ENCODE results near the gene ZNF217.
"Not testable (repeated sequence)": the region's sequence is repeated elsewhere in the genome, so short reads cannot be mapped to it uniquely, and the experiment has no call there.

Gene ZNF217

GRCh38 chr20:53593466-53594007, at the start of gene ZNF217:
ZNF217 (minus strand) TSS chr20:53593839; CDS start chr20:53582826, 11,013 bp downstream.
- peak; percentile 50 for ATAC-seq
- not testable (repeated sequence) for H3K36me3 Mint-ChIP-seq, H3K9me3 Mint-ChIP-seq, H3K27me3 Mint-ChIP-seq
- peaks cover 36% of the 10 kb centered on the region for H3K4me1 Mint-ChIP-seq
- peak within 1 kb of the TSS; percentile 85 for H3K27ac Mint-ChIP-seq
- peak within 1 kb of the TSS; percentile 83 for H3K4me3 Mint-ChIP-seq

- Mint-ChIP-seq H3K27me3 (no peaks in the 10 kb centered on the region), H3K9me3 (no peaks in the 10 kb centered on the region), H3K4me3 (peak overlapping the region; percentile 66), H3K36me3 (no peaks in the 10 kb centered on the region), H3K27ac (peak overlapping the region; percentile 89), H3K4me1 (peaks cover 42% of the 10 kb centered on the region)
- peak; percentile 97 for ATAC-seq
Observed at GRCh38 chr20:53643031-53643832, 49.6 kb upstream of the ZNF217 start.

GRCh38 chr20:53642196-53643030, 48.8 kb upstream of the ZNF217 start:
- peaks cover 42% of the 10 kb centered on the region for H3K4me1 Mint-ChIP-seq
- ATAC-seq = peak; percentile 78
- H3K36me3 Mint-ChIP-seq = no peaks in the 10 kb centered on the region
- peak overlapping the region; percentile 89 for H3K27ac Mint-ChIP-seq
- peak overlapping the region; percentile 66 for H3K4me3 Mint-ChIP-seq
- H3K9me3 Mint-ChIP-seq = no peaks in the 10 kb centered on the region
- no peaks in the 10 kb centered on the region for H3K27me3 Mint-ChIP-seq

- no peaks in the 10 kb centered on the region for H3K9me3 Mint-ChIP-seq
- H3K27ac Mint-ChIP-seq = peak overlapping the region; percentile 87
- no peaks in the 10 kb centered on the region for H3K27me3 Mint-ChIP-seq
- no peak overlapping the region for H3K4me3 Mint-ChIP-seq
- peaks cover 58% of the 10 kb centered on the region for H3K4me1 Mint-ChIP-seq
- no peaks in the 10 kb centered on the region for H3K36me3 Mint-ChIP-seq
- no peak for ATAC-seq
Observed at GRCh38 chr20:53639647-53640440, 46.2 kb upstream of the ZNF217 start.

- peak overlapping the region; percentile 87 for H3K27ac Mint-ChIP-seq
- H3K4me3 Mint-ChIP-seq = no peak overlapping the region
- peaks cover 57% of the 10 kb centered on the region for H3K4me1 Mint-ChIP-seq
- H3K36me3 Mint-ChIP-seq = no peaks in the 10 kb centered on the region
- no peaks in the 10 kb centered on the region for H3K9me3 Mint-ChIP-seq
- no peaks in the 10 kb centered on the region for H3K27me3 Mint-ChIP-seq
- ATAC-seq = no peak
Observed at GRCh38 chr20:53639128-53639527, 45.5 kb upstream of the ZNF217 start.

- peak overlapping the region; percentile 87 for H3K27ac Mint-ChIP-seq
- H3K4me1 Mint-ChIP-seq = peaks cover 47% of the 10 kb centered on the region
Observed at GRCh38 chr20:53637310-53637709, 43.7 kb upstream of the ZNF217 start.

GRCh38 chr20:53636540-53637097, 43.0 kb upstream of the ZNF217 start:
- no peak for ATAC-seq
- peak overlapping the region; percentile 87 for H3K27ac Mint-ChIP-seq
- no peak overlapping the region for H3K4me3 Mint-ChIP-seq
- no peaks in the 10 kb centered on the region for H3K36me3 Mint-ChIP-seq
- no peaks in the 10 kb centered on the region for H3K27me3 Mint-ChIP-seq
- H3K9me3 Mint-ChIP-seq = no peaks in the 10 kb centered on the region
- peaks cover 48% of the 10 kb centered on the region for H3K4me1 Mint-ChIP-seq

More at GRCh38 chr20:53637310-53637709, 43.7 kb upstream of the ZNF217 start:
- H3K4me3 Mint-ChIP-seq, H3K36me3 Mint-ChIP-seq, ATAC-seq, H3K9me3 Mint-ChIP-seq, H3K27me3 Mint-ChIP-seq: not testable (repeated sequence)

GRCh38 chr20:53635221-53635620, 41.6 kb upstream of the ZNF217 start:
- Mint-ChIP-seq H3K9me3 (no peaks in the 10 kb centered on the region), H3K36me3 (no peaks in the 10 kb centered on the region), H3K27ac (peak overlapping the region; percentile 87), H3K4me1 (peaks cover 42% of the 10 kb centered on the region), H3K27me3 (no peaks in the 10 kb centered on the region), H3K4me3 (no peak overlapping the region)
- ATAC-seq = no peak

- Mint-ChIP-seq H3K9me3 (no peaks in the 10 kb centered on the region), H3K4me1 (peaks cover 48% of the 10 kb centered on the region), H3K4me3 (no peak overlapping the region), H3K27ac (peak overlapping the region; percentile 67), H3K36me3 (no peaks in the 10 kb centered on the region), H3K27me3 (no peaks in the 10 kb centered on the region)
- ATAC-seq = no peak
Observed at GRCh38 chr20:53631909-53632662, 38.4 kb upstream of the ZNF217 start.

GRCh38 chr20:53629436-53629835, 35.8 kb upstream of the ZNF217 start:
- peaks cover 25% of the 10 kb centered on the region for H3K4me1 Mint-ChIP-seq
- H3K4me3 Mint-ChIP-seq = no peak overlapping the region
- H3K27ac Mint-ChIP-seq = no peak overlapping the region
- no peaks in the 10 kb centered on the region for H3K9me3 Mint-ChIP-seq
- H3K36me3 Mint-ChIP-seq = no peaks in the 10 kb centered on the region
- no peak for ATAC-seq
- H3K27me3 Mint-ChIP-seq = no peaks in the 10 kb centered on the region

- H3K4me1 Mint-ChIP-seq = peaks cover 25% of the 10 kb centered on the region
- H3K36me3 Mint-ChIP-seq, H3K9me3 Mint-ChIP-seq, H3K27ac Mint-ChIP-seq, H3K27me3 Mint-ChIP-seq, ATAC-seq, H3K4me3 Mint-ChIP-seq: not testable (repeated sequence)
Observed at GRCh38 chr20:53628758-53629157, 35.1 kb upstream of the ZNF217 start.

GRCh38 chr20:53628076-53628475, 34.4 kb upstream of the ZNF217 start:
- ATAC-seq = no peak
- Mint-ChIP-seq H3K27me3 (no peaks in the 10 kb centered on the region), H3K27ac (peak overlapping the region; percentile 85)

GRCh38 chr20:53627001-53627400, 33.4 kb upstream of the ZNF217 start:
- H3K27ac Mint-ChIP-seq = peak overlapping the region; percentile 85
- H3K4me1 Mint-ChIP-seq = peaks cover 40% of the 10 kb centered on the region
- H3K36me3 Mint-ChIP-seq, ATAC-seq, H3K9me3 Mint-ChIP-seq, H3K27me3 Mint-ChIP-seq, H3K4me3 Mint-ChIP-seq: not testable (repeated sequence)

More at GRCh38 chr20:53628076-53628475, 34.4 kb upstream of the ZNF217 start:
- H3K9me3 Mint-ChIP-seq = no peaks in the 10 kb centered on the region
- no peak overlapping the region for H3K4me3 Mint-ChIP-seq
- no peaks in the 10 kb centered on the region for H3K36me3 Mint-ChIP-seq
- peaks cover 32% of the 10 kb centered on the region for H3K4me1 Mint-ChIP-seq

GRCh38 chr20:53626584-53626983, 32.9 kb upstream of the ZNF217 start:
- Mint-ChIP-seq H3K4me1 (peaks cover 41% of the 10 kb centered on the region), H3K27ac (no peak overlapping the region), H3K9me3 (no peaks in the 10 kb centered on the region), H3K27me3 (no peaks in the 10 kb centered on the region), H3K36me3 (no peaks in the 10 kb centered on the region), H3K4me3 (no peak overlapping the region)
- ATAC-seq = no peak

All from stimulated activated memory B cell treated with anti-CD40 and anti-IgM and Interleukin-4, amounts not matched to agents 10 μg/mL and 1 μg/mL and 100 μg/mL, for 72 hours (primary cell).